Osteoblast (primary cell): ENCODE data around the gene CCDC148. TPM values are rescaled to one million over a fixed set of nuclear protein-coding genes. Genes with fewer than 3 reads are reported as not detected.

Experiments used
- DNase-seq: peaks from one replicate; pipeline ENCODE4 v3.0.0; 2011; ENCODE audit warnings: low spot score, mixed read lengths; ENCODE audit not compliant: insufficient read length; ENCODE audit errors: missing footprints
- H2AFZ ChIP-seq: 2 replicates; pipeline ENCODE4 v1.6.0; 2011; ENCODE audit warnings: mild to moderate bottlenecking, low read length
- H3K27ac ChIP-seq: 2 replicates; pipeline ENCODE4 v1.5.1; 2011; ENCODE audit warnings: mild to moderate bottlenecking, low read depth, low read length, moderate library complexity
- H3K27me3 ChIP-seq: 2 replicates; pipeline ENCODE4 v1.6.0; 2012; ENCODE audit warnings: mild to moderate bottlenecking, control low read depth, inconsistent platforms, low read length, moderate library complexity; ENCODE audit not compliant: insufficient read depth
- H3K36me3 ChIP-seq: 2 replicates; pipeline ENCODE4 v1.5.1; 2011; ENCODE audit warnings: mild to moderate bottlenecking, low read length, control low read depth, moderate library complexity; ENCODE audit not compliant: insufficient read depth
- H3K4me1 ChIP-seq: 2 replicates; pipeline ENCODE4 v1.5.1; 2011; ENCODE audit warnings: mild to moderate bottlenecking, low read length, control low read depth, moderate library complexity; ENCODE audit not compliant: insufficient read depth
- H3K4me2 ChIP-seq: 2 replicates; pipeline ENCODE4 v1.6.0; 2011; ENCODE audit warnings: mild to moderate bottlenecking, low read length; ENCODE audit not compliant: insufficient read depth
- H3K4me3 ChIP-seq: fragments of 200-600 bp; sonication (generic); 3 replicates; pipeline ENCODE4 v1.5.1; 2012; ENCODE audit warnings: mild to moderate bottlenecking, low read length, inconsistent platforms; ENCODE audit not compliant: insufficient read depth
- H3K79me2 ChIP-seq: 2 replicates; pipeline ENCODE4 v1.6.0; 2012; ENCODE audit warnings: mild to moderate bottlenecking, low read length, control low read depth, inconsistent platforms; ENCODE audit not compliant: insufficient read depth
- H3K9me3 ChIP-seq: 2 replicates; pipeline ENCODE4 v1.5.1; 2011; ENCODE audit warnings: low read depth, low read length, control low read depth
- H4K20me1 ChIP-seq: 2 replicates; pipeline ENCODE4 v1.6.0; 2012; ENCODE audit warnings: mild to moderate bottlenecking, low read length, control low read depth; ENCODE audit not compliant: insufficient read depth
- total RNA-seq: library from RNA; depleted of rRNA; stranded (reverse); fragments of >200 nt; gene quantifications from 2 replicates; pipeline ENCODE4 v1.2.3, GENCODE V29; 2012
- TF ChIP-seq, protein P1 (sequence below): IDR thresholded peaks from 2 replicates; pipeline ENCODE4 v1.5.1; 2011; ENCODE audit warnings: mild to moderate bottlenecking, low read depth, low read length, moderate library complexity; ENCODE audit errors: extremely low read depth

CCDC148 gene
- total RNA-seq, 1 donor = 1.8 TPM

DNA sequence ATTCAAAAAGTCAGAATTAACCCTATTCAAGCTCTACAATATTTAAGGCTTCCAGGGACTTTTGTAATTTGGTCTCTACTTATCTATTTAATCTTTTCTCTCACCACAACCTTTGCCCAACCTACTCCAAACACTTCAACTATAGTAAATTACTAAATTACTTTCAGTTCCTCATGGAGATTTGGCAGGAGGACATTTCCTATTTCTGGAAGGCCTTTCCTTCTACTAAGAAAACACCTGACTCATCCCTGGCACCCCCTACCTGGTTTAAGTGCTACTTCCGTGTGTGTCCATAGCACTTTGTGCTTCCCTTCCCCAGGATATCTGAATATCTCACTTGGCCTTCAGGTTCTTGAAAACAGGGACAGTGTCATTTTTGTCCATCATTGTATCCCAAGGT is 258.6 kb downstream of the CCDC148 start:
- H4K20me1 ChIP-seq = no peaks in the 10 kb centered on the region
- DNase-seq = no peak
- TF ChIP-seq, protein P1, sequence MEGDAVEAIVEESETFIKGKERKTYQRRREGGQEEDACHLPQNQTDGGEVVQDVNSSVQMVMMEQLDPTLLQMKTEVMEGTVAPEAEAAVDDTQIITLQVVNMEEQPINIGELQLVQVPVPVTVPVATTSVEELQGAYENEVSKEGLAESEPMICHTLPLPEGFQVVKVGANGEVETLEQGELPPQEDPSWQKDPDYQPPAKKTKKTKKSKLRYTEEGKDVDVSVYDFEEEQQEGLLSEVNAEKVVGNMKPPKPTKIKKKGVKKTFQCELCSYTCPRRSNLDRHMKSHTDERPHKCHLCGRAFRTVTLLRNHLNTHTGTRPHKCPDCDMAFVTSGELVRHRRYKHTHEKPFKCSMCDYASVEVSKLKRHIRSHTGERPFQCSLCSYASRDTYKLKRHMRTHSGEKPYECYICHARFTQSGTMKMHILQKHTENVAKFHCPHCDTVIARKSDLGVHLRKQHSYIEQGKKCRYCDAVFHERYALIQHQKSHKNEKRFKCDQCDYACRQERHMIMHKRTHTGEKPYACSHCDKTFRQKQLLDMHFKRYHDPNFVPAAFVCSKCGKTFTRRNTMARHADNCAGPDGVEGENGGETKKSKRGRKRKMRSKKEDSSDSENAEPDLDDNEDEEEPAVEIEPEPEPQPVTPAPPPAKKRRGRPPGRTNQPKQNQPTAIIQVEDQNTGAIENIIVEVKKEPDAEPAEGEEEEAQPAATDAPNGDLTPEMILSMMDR = no peak
- H3K4me3 ChIP-seq = no peak overlapping the region
- no peaks in the 10 kb centered on the region for H3K36me3 ChIP-seq
- H3K27me3 ChIP-seq = no peaks in the 10 kb centered on the region
- peaks cover 6% of the 10 kb centered on the region for H3K4me1 ChIP-seq
- no peak overlapping the region for H3K4me2 ChIP-seq
- no peak overlapping the region for H3K27ac ChIP-seq
- no peaks in the 10 kb centered on the region for H3K9me3 ChIP-seq
- no peak overlapping the region for H2AFZ ChIP-seq
- H3K79me2 ChIP-seq = no peaks in the 10 kb centered on the region

DNA sequence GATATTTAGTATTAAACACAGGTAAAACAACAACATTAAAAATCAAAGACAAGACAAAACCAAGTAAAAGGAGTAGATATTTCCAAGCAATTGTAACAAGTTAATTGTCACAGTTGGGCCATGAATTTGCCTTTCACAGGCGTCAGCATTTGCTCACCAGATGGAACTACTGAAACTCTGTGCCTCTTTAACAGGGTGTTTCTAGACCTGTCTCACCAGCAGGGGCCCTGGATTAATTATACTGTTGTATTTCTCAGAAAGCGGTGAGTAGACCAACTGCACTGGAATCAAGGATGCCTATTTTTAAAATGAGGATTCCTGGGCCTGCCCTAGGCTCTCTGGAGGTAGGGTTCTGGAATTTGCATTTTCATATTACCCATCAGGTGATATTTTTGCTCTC is 262.3 kb downstream of the CCDC148 start:
- Histone ChIP-seq H4K20me1 (no peaks in the 10 kb centered on the region), H3K27me3 (peaks cover 5% of the 10 kb centered on the region), H3K9me3 (no peaks in the 10 kb centered on the region), H3K36me3 (no peaks in the 10 kb centered on the region), H3K4me2 (no peak overlapping the region), H3K27ac (no peak overlapping the region), H3K4me3 (no peak overlapping the region), H3K79me2 (no peaks in the 10 kb centered on the region), H2AFZ (no peak overlapping the region), H3K4me1 (peaks cover 7% of the 10 kb centered on the region)
- no peak for DNase-seq
- TF ChIP-seq, protein P1 = no peak

DNA sequence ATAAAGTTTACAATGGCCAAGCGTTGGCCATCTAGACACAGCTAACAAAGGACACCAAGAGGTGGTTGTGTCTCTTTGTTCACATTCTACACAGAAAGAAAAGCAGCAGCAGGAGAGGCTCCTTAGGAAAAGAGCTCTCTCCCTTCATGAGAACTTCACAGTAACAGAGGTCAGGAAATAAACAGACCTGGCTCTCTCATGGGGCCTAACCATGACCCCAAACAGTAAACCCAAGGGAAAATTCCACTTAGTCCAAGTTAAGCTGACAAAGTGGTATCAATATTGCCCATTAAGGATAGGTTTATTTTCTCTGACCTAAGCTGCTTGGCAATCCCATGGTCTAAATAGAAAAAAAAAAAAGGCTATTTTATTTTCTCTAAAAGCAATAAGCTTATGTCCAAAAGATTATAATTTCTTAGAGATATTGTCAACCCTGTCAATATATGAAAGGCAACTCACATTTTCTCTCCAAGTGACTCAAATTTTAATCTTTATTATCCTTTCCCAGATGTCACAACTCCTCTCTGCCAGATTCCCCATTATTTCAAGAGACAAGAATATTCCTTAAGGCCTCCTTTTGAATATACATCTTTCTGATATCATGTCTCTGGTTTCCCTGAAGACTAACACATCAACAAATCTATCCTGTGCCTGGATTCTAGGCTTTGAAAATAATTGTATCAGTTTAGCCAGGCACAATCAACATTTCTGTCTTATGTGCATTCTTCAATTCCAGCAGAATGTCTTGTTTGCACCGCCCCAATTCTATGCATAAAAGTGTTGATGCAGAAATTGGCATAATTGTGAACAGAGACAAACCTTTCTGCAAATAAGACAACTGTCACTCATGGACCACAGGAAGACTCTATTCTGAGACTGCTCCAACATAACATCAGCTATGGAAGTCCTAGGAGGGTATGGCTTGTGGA is 263.8 kb downstream of the CCDC148 start:
- Histone ChIP-seq H3K27me3 (peaks cover 5% of the 10 kb centered on the region), H3K36me3 (no peaks in the 10 kb centered on the region), H3K4me1 (peaks cover 7% of the 10 kb centered on the region), H3K79me2 (no peaks in the 10 kb centered on the region), H3K4me3 (no peak overlapping the region), H2AFZ (no peak overlapping the region), H3K27ac (no peak overlapping the region), H4K20me1 (no peaks in the 10 kb centered on the region), H3K4me2 (no peak overlapping the region), H3K9me3 (no peaks in the 10 kb centered on the region)
- DNase-seq = no peak
- TF ChIP-seq, protein P1 = no peak

DNA sequence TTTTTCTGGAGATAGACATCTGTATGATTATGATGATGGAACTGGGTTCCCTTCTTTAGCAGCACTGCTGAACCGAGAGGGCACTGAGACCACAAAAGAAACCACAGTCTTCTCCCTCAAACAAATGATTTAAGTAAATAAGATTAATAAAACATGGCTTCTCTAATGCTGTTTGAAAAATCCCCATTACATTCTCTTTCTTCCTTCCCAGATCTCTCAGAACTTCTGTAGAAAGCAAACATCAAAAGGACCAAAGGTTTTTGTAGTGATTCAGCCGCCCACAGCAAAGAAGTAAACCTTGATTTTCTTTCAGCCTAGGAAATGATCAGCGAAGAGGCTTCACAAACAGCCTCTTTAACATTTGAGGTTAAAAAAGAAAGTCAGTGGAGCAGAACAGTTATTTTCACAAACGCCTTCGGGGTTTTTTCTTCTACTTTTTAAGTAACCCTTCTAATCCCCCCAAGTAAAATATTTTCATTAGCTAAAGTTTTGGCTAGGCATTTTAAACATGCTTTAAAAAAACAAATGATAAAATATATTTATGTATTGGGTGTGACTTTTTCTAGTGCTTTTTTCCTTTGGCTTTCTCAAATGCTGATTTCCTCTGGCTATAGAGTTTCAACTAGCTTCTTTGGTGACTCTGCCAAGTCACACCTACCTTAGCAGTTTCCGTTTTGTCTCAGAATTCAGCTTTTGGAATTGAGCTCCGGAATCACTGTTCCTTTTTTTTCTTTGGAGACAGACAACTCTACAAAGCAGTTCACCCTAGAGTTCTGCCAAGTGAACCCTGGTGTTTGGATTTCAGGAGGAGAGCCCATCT is 265.3 kb downstream of the CCDC148 start:
- peaks cover 5% of the 10 kb centered on the region for H3K27me3 ChIP-seq
- H3K27ac ChIP-seq = no peak overlapping the region
- no peaks in the 10 kb centered on the region for H3K79me2 ChIP-seq
- peak; percentile 67 for DNase-seq
- H3K36me3 ChIP-seq = no peaks in the 10 kb centered on the region
- peak overlapping the region; percentile 13 for H2AFZ ChIP-seq
- H3K4me1 ChIP-seq = peaks cover 7% of the 10 kb centered on the region
- peak overlapping the region; percentile 43 for H3K4me3 ChIP-seq
- no peaks in the 10 kb centered on the region for H3K9me3 ChIP-seq
- TF ChIP-seq, protein P1 = no peak
- peak overlapping the region; percentile 60 for H3K4me2 ChIP-seq
- H4K20me1 ChIP-seq = no peaks in the 10 kb centered on the region
